Measurements from ENCODE around the gene DDX25.

DDX25 gene

DNA sequence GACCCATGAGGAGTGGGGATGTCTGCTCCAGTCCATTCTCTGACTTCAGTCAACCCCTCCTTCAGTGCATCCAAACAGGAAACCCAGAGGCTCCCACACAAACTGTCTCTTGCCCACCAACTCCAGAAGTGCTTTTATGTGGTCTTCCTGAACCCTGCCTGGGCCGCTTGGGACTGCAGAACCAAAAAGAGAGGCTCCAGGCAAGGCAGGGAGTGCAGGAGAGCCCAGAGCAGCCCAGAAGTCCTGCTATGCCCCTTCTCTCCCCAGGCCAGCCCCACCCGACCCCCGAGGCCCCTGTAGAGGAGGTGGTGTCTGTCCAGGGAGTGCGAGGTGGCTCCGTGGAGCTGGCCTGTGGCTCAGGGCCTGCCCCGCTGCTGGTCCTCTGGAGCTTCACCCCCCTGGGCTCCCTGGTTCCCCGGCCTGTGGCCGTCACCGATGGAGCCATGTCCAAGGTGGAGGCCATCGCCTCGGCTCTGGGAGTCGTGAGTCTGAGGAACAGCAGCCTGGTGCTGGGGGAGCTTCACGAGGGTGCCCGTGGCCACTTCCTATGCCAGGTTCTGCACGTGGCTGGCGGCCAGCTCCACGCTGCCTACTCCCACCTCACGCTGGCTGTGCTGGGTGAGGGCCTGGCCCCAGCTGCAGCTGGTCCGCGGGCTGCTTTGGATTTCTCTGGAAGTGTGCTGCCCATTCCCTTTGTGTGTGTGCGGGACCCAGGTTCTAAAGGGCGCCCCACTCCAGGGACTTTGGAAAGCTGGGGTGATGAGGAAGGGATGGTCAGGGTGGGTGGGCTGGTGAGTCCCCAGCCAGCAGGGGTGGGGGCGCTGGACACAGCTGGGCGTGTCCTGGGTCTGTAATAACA, 43.3 kb downstream of the DDX25 start:
- TF ChIP-seq, protein P1, sequence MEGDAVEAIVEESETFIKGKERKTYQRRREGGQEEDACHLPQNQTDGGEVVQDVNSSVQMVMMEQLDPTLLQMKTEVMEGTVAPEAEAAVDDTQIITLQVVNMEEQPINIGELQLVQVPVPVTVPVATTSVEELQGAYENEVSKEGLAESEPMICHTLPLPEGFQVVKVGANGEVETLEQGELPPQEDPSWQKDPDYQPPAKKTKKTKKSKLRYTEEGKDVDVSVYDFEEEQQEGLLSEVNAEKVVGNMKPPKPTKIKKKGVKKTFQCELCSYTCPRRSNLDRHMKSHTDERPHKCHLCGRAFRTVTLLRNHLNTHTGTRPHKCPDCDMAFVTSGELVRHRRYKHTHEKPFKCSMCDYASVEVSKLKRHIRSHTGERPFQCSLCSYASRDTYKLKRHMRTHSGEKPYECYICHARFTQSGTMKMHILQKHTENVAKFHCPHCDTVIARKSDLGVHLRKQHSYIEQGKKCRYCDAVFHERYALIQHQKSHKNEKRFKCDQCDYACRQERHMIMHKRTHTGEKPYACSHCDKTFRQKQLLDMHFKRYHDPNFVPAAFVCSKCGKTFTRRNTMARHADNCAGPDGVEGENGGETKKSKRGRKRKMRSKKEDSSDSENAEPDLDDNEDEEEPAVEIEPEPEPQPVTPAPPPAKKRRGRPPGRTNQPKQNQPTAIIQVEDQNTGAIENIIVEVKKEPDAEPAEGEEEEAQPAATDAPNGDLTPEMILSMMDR (IDR thresholded peaks at IDR 0.05; ENCODE audit: insufficient read depth, low read length, poor library complexity, severe bottlenecking): no peak
- DNase-seq (ENCODE audit: extremely low read depth, insufficient read length): no peak
- H3K36me3 ChIP-seq (ENCODE audit: control insufficient read depth, insufficient read depth, low read length): no peaks in the 10 kb centered on the region
- H3K4me3 ChIP-seq (replicated peaks; ENCODE audit: low read depth, low read length): no peak overlapping the region
- no peaks in the 10 kb centered on the region; the same call in 1 of the 2 replicates for H3K27me3 ChIP-seq (replicated peaks; ENCODE audit: control insufficient read depth, insufficient read depth, low read length)

DNA sequence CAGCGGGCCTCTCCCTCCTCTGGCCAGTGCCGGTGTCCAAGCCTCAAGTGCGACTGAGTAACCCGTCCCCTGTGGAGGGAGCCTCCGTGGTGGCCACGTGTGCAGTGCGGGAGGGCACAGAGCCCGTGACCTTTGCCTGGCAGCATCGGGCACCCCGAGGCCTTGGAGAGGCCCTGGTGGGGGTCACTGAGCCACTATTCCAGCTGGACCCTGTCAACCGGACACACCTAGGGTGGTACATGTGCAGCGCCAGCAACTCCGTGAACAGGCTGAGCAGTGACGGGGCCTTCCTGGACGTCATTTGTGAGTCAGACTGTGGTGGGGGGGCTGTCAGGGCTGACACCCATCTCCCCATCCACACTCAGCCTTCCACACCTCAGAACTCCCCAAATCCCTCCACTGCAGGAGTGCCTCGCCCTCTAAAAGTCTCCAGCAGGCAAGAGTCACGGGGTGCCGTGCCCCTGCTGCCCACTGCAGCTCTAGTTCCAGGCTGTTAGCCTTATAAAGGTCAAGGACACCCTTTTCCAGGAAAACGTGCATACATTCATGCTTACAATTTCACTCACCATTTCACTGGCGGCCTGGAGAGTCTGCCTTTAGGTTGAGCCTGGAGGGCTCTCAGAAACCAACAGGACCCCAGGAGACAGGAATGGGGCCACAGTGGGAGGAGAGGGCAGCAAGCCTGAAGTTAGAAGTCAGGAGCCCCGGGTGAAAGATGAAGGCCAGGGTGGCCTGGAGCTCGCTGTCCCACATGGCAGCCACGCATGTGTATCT, 44.2 kb downstream of the DDX25 start:
- DNase-seq (ENCODE audit: extremely low read depth, insufficient read length): no peak
- H3K36me3 ChIP-seq (ENCODE audit: control insufficient read depth, insufficient read depth, low read length): no peaks in the 10 kb centered on the region
- TF ChIP-seq, protein P1 (IDR thresholded peaks at IDR 0.05; ENCODE audit: insufficient read depth, low read length, poor library complexity, severe bottlenecking): no peak
- H3K4me3 ChIP-seq (replicated peaks; ENCODE audit: low read depth, low read length): no peak overlapping the region
- no peaks in the 10 kb centered on the region; the same call in 1 of the 2 replicates for H3K27me3 ChIP-seq (replicated peaks; ENCODE audit: control insufficient read depth, insufficient read depth, low read length)

DNA sequence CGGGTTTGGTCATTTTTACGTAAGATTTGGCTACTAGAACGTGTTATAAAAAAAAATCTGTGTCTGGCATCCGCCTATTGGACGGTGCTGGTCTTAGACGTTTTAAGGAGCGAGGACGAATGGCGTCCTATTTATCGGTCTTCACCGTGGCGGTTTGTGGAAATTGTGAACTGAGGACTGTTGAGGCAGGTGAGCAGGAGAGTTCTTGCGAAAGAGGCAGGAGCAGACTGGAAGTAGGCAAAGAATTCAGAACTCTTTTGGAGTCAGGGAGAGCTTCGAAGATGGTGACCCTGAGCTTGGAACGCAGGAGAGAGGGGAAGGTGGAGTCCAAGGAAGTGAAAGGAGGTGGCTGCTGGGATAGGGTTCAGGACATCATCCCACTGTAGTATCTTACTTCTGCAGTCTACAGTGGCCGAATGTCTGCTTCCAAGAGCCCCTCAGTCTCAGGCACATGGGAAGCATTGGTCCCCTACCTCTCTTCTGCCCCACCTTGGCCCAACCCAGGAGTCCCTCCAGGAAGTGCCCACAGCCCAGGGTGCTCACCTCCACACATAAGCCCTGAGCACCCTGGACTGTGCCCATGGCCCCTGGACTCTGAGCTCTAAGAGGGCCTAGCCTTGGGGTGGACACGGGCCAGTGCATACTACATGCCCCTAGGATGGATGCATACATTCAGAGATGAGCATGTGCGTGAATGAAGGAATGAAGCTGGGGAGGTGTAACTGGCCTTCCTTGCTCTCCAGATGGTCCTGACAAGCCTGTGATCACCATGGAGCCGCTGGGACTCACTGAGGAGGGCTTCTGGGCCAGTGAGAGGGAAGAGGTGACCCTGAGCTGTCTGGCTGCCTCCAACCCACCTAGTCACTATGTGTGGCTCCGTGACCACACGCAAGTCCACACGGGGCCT, 45.2 kb downstream of the DDX25 start:
- H3K36me3 ChIP-seq (ENCODE audit: control insufficient read depth, insufficient read depth, low read length): no peaks in the 10 kb centered on the region
- TF ChIP-seq, protein P1 (IDR thresholded peaks at IDR 0.05; ENCODE audit: insufficient read depth, low read length, poor library complexity, severe bottlenecking): no peak
- no peak for DNase-seq (ENCODE audit: extremely low read depth, insufficient read length)
- no peaks in the 10 kb centered on the region; the same call in 1 of the 2 replicates for H3K27me3 ChIP-seq (replicated peaks; ENCODE audit: control insufficient read depth, insufficient read depth, low read length)
- no peak overlapping the region for H3K4me3 ChIP-seq (replicated peaks; ENCODE audit: low read depth, low read length)

- TF ChIP-seq, protein P1 (IDR thresholded peaks at IDR 0.05; ENCODE audit: insufficient read depth, low read length, poor library complexity, severe bottlenecking): no peak
- Histone ChIP-seq H3K36me3 (ENCODE audit: control insufficient read depth, insufficient read depth, low read length) (no peaks in the 10 kb centered on the region), H3K4me3 (replicated peaks; ENCODE audit: low read depth, low read length) (no peak overlapping the region), H3K27me3 (replicated peaks; ENCODE audit: control insufficient read depth, insufficient read depth, low read length) (no peaks in the 10 kb centered on the region; the same call in 1 of the 2 replicates)
- no peak for DNase-seq (ENCODE audit: extremely low read depth, insufficient read length)
These were observed 45.8 kb downstream of the DDX25 start for GRCh38 chr11:125950178-125950490.
